Common myeloid progenitor, CD34-positive (primary cell): ENCODE results near the gene GNB1L.

Experiments
- CTCF ChIA-PET: fragments of 350-600 bp; sonication (Branson Sonifier 250); formaldehyde crosslinking; loops from one replicate; lab custom pipeline; 2021; ENCODE audit warnings: antibody characterized with exemption; lab: Charles Lee
- POLR2A ChIA-PET: fragments of 350-600 bp; sonication (Branson Sonifier 250); formaldehyde crosslinking; loops from one replicate; lab custom pipeline; 2021; ENCODE audit warnings: antibody characterized with exemption; lab: Charles Lee
- DNase-seq, 3 donors: peaks; one replicate each; pipeline versions ENCODE4 v3.0.0 to v3.0.0-alpha.2; 2013
- H3K27ac ChIP-seq, 2 experiments: 1 replicate in 1 of 2; 2 replicates in 1 of 2; pipeline ENCODE4 v1.7.0; 2013; ENCODE audit warnings: inconsistent platforms in 2 of 2, low read length in 2 of 2, mild to moderate bottlenecking in 2 of 2, low read depth in 1 of 2, moderate library complexity in 1 of 2; ENCODE audit not compliant: severe bottlenecking in 2 of 2, insufficient read depth in 1 of 2, poor library complexity in 1 of 2
- H3K27me3 ChIP-seq, 5 experiments: replicated peaks in 2 of 5; 1 replicate in 3 of 5; 2 replicates in 2 of 5; pipeline versions ENCODE4 v1.6.1 to v1.7.0; 2013; ENCODE audit warnings: low read length in 4 of 5, mild to moderate bottlenecking in 2 of 5, moderate library complexity in 2 of 5, inconsistent platforms in 1 of 5; ENCODE audit not compliant: insufficient read depth in 5 of 5, control insufficient read depth in 4 of 5
- H3K36me3 ChIP-seq, 4 experiments: 1 replicate in 2 of 4; 2 replicates in 2 of 4; pipeline versions ENCODE4 v1.6.1 to v1.7.0; 2013; ENCODE audit warnings: low read length in 3 of 4, control low read depth in 1 of 4, mild to moderate bottlenecking in 1 of 4; ENCODE audit not compliant: control insufficient read depth in 4 of 4, insufficient read depth in 4 of 4
- H3K4me1 ChIP-seq, 4 experiments: 1 replicate in 3 of 4; 2 replicates in 1 of 4; pipeline versions ENCODE4 v1.6.1 to v1.7.1; 2013; ENCODE audit warnings: low read length in 3 of 4, mild to moderate bottlenecking in 3 of 4, control low read depth in 1 of 4, inconsistent platforms in 1 of 4, moderate library complexity in 1 of 4; ENCODE audit not compliant: control insufficient read depth in 4 of 4, insufficient read depth in 4 of 4; ENCODE audit errors: control extremely low read depth in 1 of 4
- H3K4me3 ChIP-seq, 7 experiments: 1 replicate in 4 of 7; 2 replicates in 3 of 7; pipeline versions ENCODE4 v1.5.1 to v1.7.0; 2013; ENCODE audit warnings: mild to moderate bottlenecking in 7 of 7, low read length in 6 of 7, moderate library complexity in 6 of 7, inconsistent platforms in 2 of 7, low read depth in 2 of 7, control low read depth in 1 of 7; ENCODE audit not compliant: insufficient read depth in 4 of 7, control insufficient read depth in 1 of 7; ENCODE audit errors: extremely low read depth in 1 of 7
- H3K9me3 ChIP-seq, 5 experiments: 1 replicate in 4 of 5; 2 replicates in 1 of 5; pipeline versions ENCODE4 v1.6.1 to v1.7.1; 2013; ENCODE audit warnings: low read length in 4 of 5, mild to moderate bottlenecking in 2 of 5, inconsistent platforms in 1 of 5, low read depth in 1 of 5, moderate library complexity in 1 of 5; ENCODE audit not compliant: control insufficient read depth in 4 of 5, insufficient read depth in 2 of 5; ENCODE audit errors: control extremely low read depth in 1 of 5
- WGBS: methylation state at CpG from one replicate; pipeline ENCODE4 v1.1.5; 2013; ENCODE audit not compliant: insufficient coverage; 5-methylcytosine and 5-hydroxymethylcytosine counted together

GNB1L gene

GRCh38 chr22:19748991-19749664 lies 105.5 kb downstream of the GNB1L start:
- 89% methylated on average over 14 of the region's 15 CpGs for WGBS
- no peak overlapping the region for H3K4me3 ChIP-seq
- no peaks in the 10 kb centered on the region for H3K4me1 ChIP-seq
- H3K9me3 ChIP-seq = no peaks in the 10 kb centered on the region
- H3K27ac ChIP-seq = no peak overlapping the region
- ChIA-PET POLR2A (no interaction called here), CTCF (interaction anchor here (1.2 to 4.3 kb wide), 2 partner anchors 18 to 156 kb away, joined by 4 to 16 read pairs; no protein-coding TSS in a partner anchor)
- peaks cover 0 to 26% (median 15%) of the 10 kb centered on the region in 5 experiments for H3K27me3 ChIP-seq
- DNase-seq = no peak
- H3K36me3 ChIP-seq = no peaks in the 10 kb centered on the region

GRCh38 chr22:19748139-19748538 lies 106.5 kb downstream of the GNB1L start:
- 86% methylated on average over 2 of the region's 4 CpGs for WGBS
- H3K9me3 ChIP-seq = no peaks in the 10 kb centered on the region

GRCh38 chr22:19747551-19747950 lies 107.1 kb downstream of the GNB1L start:
- H3K27ac ChIP-seq = no peak overlapping the region
- CTCF ChIA-PET = interaction anchor here (0.9 to 4.1 kb wide), 3 partner anchors 9 to 16 kb away, joined by 3 to 21 read pairs (median 20); no protein-coding TSS in a partner anchor
- no peaks in the 10 kb centered on the region for H3K4me1 ChIP-seq
- POLR2A ChIA-PET = no interaction called here
- H3K9me3 ChIP-seq = no peaks in the 10 kb centered on the region
- 82% methylated on average over 8 of the region's 12 CpGs for WGBS
- H3K4me3 ChIP-seq = no peak overlapping the region
- peaks cover 0 to 11% (median 0%) of the 10 kb centered on the region in 5 experiments for H3K27me3 ChIP-seq
- no peaks in the 10 kb centered on the region for H3K36me3 ChIP-seq
- no peak for DNase-seq

More at GRCh38 chr22:19748139-19748538, 106.5 kb downstream of the GNB1L start:
- Histone ChIP-seq H3K4me1 (no peaks in the 10 kb centered on the region), H3K4me3 (no peak overlapping the region), H3K36me3 (no peaks in the 10 kb centered on the region), H3K27ac (no peak overlapping the region), H3K27me3 (peaks cover 0 to 16% (median 5%) of the 10 kb centered on the region in 5 experiments)
- POLR2A ChIA-PET = no interaction called here
- CTCF ChIA-PET = interaction anchor here (0.9 to 4.1 kb wide), 4 partner anchors 9 to 157 kb away, joined by 3 to 21 read pairs (median 12); no protein-coding TSS in a partner anchor
- DNase-seq = no peak

GRCh38 chr22:19746726-19747125 lies 107.9 kb downstream of the GNB1L start:
- ChIA-PET POLR2A (no interaction called here), CTCF (interaction anchor here (3.8 to 4.1 kb wide), 2 partner anchors 10 to 15 kb away, joined by 20 to 21 read pairs; no protein-coding TSS in a partner anchor)
- Histone ChIP-seq H3K27me3 (peaks cover 0 to 7% (median 0%) of the 10 kb centered on the region in 5 experiments), H3K27ac (no peak overlapping the region), H3K4me1 (no peaks in the 10 kb centered on the region), H3K36me3 (no peaks in the 10 kb centered on the region), H3K4me3 (no peak overlapping the region), H3K9me3 (no peaks in the 10 kb centered on the region)
- WGBS = 98% methylated on average over 13 of the region's 13 CpGs
- no peak for DNase-seq

- Histone ChIP-seq H3K36me3 (no peaks in the 10 kb centered on the region), H3K27ac (no peak overlapping the region), H3K4me3 (no peak overlapping the region), H3K27me3 (peaks cover 0 to 3% (median 0%) of the 10 kb centered on the region in 5 experiments), H3K4me1 (no peaks in the 10 kb centered on the region), H3K9me3 (no peaks in the 10 kb centered on the region)
- ChIA-PET CTCF (interaction anchor here (1.4 to 4.1 kb wide), 3 partner anchors 8 to 14 kb away, joined by 3 to 21 read pairs (median 20); no protein-coding TSS in a partner anchor), POLR2A (no interaction called here)
- DNase-seq = no peak
- 95% methylated on average over 18 of the region's 24 CpGs for WGBS
Measured at GRCh38 chr22:19745155-19746101, 109.2 kb downstream of the GNB1L start.

- WGBS = 95% methylated on average over 12 of the region's 13 CpGs
- ChIA-PET POLR2A (no interaction called here), CTCF (interaction anchor here (0.9 to 4.1 kb wide), 4 partner anchors 9 to 19 kb away, joined by 3 to 21 read pairs (median 12); no protein-coding TSS in a partner anchor)
Measured at GRCh38 chr22:19744350-19745006, 110.2 kb downstream of the GNB1L start.

More at GRCh38 chr22:19744350-19745006, 110.2 kb downstream of the GNB1L start:
- H3K36me3 ChIP-seq = no peaks in the 10 kb centered on the region
- peaks cover 0 to 3% (median 0%) of the 10 kb centered on the region in 5 experiments for H3K27me3 ChIP-seq
- no peak overlapping the region for H3K4me3 ChIP-seq
- no peaks in the 10 kb centered on the region for H3K9me3 ChIP-seq
- DNase-seq = no peak
- no peak overlapping the region for H3K27ac ChIP-seq
- no peaks in the 10 kb centered on the region for H3K4me1 ChIP-seq
